ENCODE results near the gene PER3. TPM values are rescaled to one million over a fixed set of nuclear protein-coding genes. Genes with fewer than 3 reads are reported as not detected.

PER3 gene
- total RNA-seq, 1 donor from 2014 or later = 14.8 TPM

DNA sequence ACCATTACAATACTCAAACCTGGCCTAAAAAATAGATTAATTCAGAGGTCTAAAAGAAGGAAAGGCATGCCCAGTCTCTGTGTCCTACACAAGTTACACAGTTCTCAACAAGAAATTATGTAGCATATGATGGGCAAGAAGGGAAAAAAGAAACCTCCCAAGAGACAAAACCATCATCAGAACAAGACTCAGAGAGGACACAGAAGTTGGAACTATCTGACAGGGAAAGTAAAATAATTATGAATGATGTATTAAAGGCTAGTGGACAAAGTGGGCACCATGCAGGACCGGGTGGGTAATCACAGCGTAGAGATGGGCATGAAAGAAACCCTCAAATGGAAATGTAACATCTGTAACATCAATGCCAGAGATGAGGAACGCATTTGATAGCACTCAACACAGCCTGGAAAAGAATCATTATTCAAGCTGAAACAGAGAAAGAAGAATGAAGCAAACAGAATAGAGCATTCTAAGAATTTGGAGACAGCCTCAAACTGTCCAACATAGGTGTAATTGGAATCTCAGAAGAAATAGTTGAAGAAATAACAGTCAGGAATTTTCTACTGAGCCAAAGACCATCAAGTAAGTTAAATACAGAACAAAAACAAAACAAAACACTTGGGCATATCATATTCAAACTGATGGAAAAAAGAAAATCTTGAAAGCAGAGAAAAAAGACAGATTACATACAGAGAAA, 29.7 kb downstream of the PER3 start:
- DNase-seq = no peak
- intact Hi-C loops (cut with DNase I) = no loop called here
- no peak for ATAC-seq (ENCODE audit: poor library complexity)

DNA sequence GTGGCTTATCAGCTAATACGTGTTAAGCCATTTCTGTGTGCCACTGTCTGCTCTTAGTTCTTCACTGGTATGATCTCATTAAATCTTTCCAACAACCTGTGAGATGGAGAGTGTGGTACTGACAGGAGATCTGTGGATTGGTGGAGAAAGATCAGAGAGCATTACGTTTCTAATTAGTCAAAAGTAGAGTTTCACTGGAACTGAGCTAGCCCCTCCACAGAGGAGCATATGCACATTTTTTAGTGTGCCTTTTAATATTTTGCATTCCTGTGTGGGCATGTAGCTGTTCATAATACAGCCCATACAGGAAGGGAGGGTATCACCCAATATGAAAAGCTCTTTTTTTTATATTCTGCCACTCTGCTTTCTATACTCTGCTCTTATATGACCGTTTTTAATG, 37.2 kb downstream of the PER3 start:
- DNase-seq (no peak), ATAC-seq (ENCODE audit: poor library complexity) (no peak)
- intact Hi-C loops (cut with DNase I) = no loop called here

DNA sequence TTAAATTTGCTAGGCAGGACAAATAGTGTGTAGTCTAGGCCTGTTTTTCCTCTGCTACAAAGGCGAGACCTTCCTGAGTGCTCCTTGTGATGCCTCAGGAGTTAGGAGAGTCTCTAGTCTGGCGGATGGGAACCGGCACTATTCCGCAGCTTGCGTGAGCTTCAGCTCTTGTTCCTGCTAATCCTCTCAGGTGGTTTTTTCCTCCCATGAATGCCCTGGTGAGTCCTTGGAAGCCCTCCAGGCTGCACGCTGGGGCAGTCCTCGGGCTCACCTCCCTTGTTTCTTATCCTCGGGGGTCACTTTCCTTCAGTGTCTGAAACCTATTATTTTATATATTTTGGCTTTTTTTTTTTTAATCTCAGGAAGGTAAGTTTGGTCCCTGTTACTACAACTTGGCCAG, 40.6 kb downstream of the PER3 start:
- intact Hi-C loops (cut with DNase I) = no loop called here
- DNase-seq (no peak), ATAC-seq (ENCODE audit: poor library complexity) (no peak)

DNA sequence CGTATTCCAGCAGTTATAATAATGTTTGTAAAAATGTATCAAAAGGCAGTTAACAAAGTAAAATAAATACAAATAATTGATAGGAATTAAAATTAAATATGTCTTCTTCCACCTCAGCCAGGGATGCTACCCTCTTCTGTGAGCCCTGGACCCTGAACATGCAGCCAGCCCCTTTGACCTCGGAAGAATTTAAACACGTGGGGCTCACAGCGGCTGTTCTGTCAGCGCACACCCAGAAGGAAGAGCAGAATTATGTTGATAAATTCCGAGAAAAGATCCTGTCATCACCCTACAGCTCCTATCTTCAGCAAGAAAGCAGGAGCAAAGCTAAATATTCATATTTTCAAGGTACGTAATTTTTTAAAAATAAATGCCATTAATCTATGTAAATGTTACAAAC, 42.3 kb downstream of the PER3 start:
- DNase-seq = no peak
- intact Hi-C loops (cut with DNase I) = no loop called here

DNA sequence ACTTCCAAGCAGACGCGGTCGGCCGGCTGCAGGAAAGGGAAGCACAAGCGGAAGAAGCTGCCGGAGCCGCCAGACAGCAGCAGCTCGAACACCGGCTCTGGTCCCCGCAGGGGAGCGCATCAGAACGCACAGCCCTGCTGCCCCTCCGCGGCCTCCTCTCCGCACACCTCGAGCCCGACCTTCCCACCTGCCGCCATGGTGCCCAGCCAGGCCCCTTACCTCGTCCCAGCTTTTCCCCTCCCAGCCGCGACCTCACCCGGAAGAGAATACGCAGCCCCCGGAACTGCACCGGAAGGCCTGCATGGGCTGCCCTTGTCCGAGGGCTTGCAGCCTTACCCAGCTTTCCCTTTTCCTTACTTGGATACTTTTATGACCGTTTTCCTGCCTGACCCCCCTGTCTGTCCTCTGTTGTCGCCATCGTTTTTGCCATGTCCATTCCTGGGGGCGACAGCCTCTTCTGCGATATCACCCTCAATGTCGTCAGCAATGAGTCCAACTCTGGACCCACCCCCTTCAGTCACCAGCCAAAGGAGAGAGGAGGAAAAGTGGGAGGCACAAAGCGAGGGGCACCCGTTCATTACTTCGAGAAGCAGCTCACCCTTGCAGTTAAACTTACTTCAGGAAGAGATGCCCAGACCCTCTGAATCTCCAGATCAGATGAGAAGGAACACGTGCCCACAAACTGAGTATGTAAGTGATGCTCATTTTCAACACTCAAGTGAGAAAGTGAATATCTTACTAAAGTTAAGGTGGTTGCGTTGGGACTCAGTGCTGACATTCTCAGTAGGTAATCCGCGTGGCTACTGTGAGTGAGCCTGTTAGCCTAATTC, 43.2 kb downstream of the PER3 start:
- ATAC-seq (ENCODE audit: poor library complexity) (no peak), DNase-seq (no peak)
- intact Hi-C loops (cut with DNase I) = no loop called here

More for the DNA sequence above, 42.3 kb downstream of the PER3 start:
- ATAC-seq (ENCODE audit: poor library complexity) = no peak

DNA sequence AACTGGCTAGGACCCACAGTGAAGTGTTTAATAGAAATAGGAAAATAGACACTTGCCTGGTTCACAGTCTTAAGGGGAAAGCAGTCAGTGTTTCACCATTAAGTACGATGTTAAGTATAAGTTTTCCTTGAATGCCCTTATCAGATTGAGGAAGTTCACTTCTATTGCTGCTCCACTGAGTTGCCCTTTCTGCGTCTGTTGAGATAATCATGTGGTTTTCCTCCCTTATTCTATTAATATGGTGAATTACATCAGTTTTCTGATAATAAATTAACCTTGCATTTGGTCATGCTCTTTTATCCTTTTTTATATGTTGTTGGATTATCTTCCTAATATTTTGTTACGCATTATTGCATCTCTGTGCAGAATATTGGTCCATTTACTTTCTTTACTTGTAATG, 47.4 kb downstream of the PER3 start:
- ATAC-seq (ENCODE audit: poor library complexity) (no peak), DNase-seq (no peak)
- intact Hi-C loops (cut with DNase I) = no loop called here

DNA sequence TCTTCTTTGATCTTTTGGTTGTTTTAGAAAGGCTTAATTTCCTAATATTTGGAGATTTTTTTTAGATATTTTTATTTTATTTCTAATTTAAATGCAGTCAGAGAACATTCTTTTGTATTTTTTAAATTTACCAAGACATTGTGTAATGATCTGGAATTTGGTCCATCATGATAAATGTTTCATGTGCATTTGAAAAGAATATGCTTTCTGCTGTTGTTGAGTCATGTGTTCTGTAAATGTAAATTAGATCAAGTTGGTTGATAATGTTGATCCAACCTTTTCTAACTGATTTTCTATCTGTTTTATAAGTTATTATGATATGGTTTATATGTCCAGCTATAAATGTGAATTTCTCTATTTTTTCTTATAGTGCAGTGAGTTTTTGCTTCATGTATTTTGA, 48.9 kb downstream of the PER3 start:
- intact Hi-C loops (cut with DNase I) = no loop called here
- ATAC-seq (ENCODE audit: poor library complexity) (no peak), DNase-seq (no peak)

DNA sequence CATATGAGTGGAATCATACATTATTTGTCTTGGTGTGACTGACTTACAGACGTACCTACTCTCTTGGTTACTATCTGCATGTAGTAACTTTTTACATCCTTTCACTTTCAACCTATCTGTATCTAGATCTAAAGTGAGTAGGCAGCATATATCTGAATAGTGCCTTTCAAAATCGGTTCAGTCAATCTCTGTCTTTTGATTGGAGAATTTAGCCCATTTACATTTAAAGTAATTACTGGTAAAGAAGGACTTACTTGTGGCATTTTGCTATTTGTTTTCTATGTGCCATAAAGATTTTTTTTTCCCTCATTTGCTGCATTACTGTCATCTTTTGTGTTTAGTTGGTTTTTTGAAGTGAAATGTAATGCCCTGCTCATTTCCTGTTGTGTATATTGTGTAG, 54.6 kb downstream of the PER3 start:
- no peak for ATAC-seq (ENCODE audit: poor library complexity)
- no peak for DNase-seq
- intact Hi-C loops (cut with DNase I) = no loop called here

DNA sequence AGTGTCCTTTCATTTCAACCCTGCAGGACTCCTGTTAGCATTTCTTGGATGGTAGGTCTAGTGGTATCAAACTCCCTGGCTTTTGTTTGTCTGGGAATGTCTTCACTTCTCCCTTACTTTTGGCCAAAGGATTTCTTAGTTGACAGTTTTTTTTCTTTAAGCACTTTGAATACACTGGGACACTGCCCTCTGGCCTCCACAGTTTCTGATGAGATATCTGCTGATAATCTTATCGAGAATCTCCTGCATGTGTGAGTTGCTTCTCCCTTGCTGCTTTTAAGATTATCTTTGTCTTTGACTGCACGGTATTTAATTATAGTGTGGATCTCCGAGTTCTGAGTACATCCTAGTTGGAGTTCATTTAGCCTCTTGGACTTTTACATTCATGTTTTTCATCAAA, 55.4 kb downstream of the PER3 start:
- intact Hi-C loops (cut with DNase I) = no loop called here
- DNase-seq (no peak), ATAC-seq (ENCODE audit: poor library complexity) (no peak)

DNA sequence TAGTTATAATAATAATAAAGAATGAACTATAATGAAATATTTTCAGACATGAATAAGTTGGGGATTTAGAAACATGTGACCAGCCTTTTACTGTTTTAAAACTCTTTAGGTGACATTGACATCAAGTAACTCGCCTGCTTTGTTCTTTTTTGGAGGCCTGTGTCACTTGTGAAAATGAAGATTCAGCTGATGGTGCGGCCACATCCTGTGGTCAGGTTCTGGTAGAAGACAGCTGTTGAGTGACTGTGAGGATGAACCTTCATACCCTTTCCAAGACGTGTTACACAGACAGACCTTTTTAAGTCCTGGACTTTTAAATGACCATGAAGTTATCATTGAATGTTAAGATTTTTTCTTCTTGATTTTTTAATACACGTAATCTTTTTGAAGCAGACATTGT, 58.4 kb downstream of the PER3 start:
- no peak for ATAC-seq (ENCODE audit: poor library complexity)

DNA sequence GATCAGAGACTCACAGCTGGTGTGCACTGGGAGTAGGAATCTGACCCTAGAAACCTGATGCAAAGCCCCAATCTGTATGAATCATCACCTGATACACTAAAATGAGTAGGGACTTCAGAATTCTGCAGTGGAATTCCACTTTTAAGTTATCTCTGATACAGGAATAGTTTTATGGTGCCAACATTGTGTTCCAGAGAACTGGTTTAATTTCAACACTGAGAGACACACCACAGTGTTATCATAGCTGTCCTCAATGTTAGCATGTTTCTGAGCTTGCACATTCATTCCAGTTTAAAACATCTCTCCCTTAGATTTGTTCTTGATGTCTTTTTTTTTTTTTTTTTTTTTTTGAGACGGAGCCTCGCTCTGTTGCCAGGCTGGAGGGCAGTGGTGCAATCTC, 61.7 kb downstream of the PER3 start:
- ATAC-seq (ENCODE audit: poor library complexity) (no peak), DNase-seq (no peak)
- intact Hi-C loops (cut with DNase I) = no loop called here

More for the DNA sequence above, 58.4 kb downstream of the PER3 start:
- no peak for DNase-seq
- intact Hi-C loops (cut with DNase I) = no loop called here

DNA sequence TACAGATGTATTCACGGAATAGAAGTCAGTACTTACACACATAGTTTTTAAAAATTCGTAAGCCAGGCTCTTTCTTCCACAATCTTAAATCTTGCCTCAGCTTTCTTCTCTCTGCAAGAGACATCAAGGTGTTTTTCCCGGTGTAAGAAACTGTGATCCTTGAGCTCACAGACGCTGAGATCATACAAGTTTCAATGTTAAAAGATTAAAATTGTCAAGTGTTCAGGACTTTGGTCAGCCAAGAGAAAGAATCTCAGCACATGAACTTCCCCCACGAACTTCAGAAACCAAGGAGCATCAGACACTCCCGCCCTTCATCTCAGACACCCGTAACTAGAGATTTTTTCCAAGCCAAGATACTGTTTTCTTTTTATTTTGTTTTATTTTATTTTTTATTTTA, 62.6 kb downstream of the PER3 start:
- intact Hi-C loops (cut with DNase I) = no loop called here
- ATAC-seq (ENCODE audit: poor library complexity) (no peak), DNase-seq (no peak)

DNA sequence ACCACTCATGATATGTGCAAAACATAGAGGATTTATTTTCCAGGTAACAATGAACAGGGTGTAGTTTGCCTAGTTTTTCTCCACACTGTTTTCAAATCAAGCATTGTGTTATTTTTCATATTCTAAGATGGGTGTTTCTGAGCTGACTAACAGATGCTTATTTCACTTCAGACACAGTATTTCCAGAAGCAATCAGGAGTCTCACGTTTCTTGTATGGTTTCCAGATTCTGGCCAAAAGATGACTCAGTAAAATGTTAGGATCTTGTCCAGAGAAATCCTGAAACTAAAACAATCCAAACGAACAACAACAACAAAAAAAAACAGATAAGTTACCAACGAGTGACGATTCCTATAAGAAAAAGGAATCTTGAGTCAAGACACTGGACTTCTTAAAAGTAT, 63.5 kb downstream of the PER3 start:
- ATAC-seq (ENCODE audit: poor library complexity) = no peak

DNA sequence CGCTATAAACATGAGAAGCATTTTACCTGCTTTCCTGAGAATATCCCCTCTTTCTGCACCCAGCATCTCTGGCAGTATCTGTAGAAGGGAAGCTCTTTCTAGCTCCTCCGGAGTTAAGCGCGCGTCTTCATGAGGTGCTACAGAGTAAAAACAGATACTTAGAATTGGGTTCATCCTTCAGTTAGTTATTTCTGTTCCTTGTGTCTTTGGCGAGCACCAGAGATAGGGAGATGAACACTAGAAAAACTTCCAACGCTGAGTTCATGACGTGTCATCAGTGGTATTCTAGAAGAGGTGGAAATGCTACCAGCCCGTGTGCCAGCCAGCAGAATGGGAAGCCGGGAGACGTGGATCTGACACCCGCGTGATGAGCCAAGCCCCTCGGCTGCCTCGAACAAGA, 66.7 kb downstream of the PER3 start:
- ATAC-seq (ENCODE audit: poor library complexity) = no peak
- intact Hi-C loops (cut with DNase I) = no loop called here
- DNase-seq = no peak

More for the DNA sequence above, 63.5 kb downstream of the PER3 start:
- no peak for DNase-seq
- intact Hi-C loops (cut with DNase I) = no loop called here

DNA sequence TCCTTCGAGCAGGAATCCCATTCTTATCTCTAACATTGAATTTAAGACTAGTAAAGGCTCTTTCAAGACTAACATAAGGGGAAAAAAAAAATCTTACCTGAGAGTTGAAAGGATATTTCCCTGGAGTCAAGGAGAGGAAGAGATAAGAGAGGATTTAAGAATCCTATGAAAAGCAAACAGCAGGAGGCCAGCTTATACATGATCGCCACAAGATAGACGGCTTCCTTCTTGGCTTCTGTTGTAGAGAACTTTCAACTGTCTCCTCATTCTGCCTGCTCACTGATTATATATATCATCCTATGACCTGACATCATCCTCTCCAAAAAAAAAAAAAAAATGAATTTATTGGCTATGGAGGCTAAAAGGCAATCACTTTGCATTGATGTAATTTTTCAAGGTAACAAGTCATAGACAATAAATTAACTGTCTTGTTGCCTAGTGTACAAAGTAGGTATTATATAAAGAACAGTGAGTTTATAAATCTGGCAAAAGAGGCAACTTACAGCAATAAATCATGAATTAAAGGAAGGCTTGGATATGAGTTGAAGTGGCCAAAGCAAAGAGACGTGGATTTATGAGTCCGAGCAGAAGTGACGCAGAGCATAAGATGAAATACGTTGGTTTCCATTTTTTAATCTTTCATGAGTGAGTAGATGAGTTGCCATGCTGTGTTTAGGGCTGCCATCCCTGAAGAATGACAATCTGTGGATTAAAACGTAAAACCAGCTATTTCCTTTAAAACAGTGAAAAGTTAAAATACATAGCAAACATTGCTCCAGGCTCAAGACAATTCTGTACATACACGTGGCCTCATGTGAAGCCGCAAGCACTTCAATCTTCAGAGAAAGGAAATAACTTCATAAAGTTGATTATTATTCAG, 69.0 kb downstream of the PER3 start, which contains the start of gene UTS2:
UTS2 (minus strand) TSS at position 262 of the 880 bp plus-strand sequence; CDS start at position 200, 62 bp downstream.
- intact Hi-C loops (cut with DNase I) = no loop called here
- ATAC-seq (ENCODE audit: poor library complexity) (no peak), DNase-seq (no peak)

DNA sequence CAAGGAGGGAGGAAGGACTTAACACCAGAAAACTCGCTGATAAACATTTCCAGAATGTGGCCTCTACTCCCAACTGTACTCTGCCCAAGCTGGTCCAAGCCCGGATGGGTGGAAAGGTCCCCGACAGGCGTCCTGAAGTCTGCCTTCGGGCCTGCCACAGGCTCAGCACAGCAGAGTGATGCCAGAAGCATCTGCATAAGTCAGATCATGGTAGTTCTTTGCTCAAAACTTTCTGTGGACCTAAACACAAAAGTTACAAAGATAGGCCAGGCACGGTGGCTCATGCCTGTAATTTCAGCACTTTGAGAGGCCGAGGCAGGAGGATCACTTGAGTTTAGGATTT, 69.6 kb downstream of the PER3 start:
- no peak for ATAC-seq (ENCODE audit: poor library complexity)
- intact Hi-C loops (cut with DNase I) = no loop called here
- DNase-seq = no peak

DNA sequence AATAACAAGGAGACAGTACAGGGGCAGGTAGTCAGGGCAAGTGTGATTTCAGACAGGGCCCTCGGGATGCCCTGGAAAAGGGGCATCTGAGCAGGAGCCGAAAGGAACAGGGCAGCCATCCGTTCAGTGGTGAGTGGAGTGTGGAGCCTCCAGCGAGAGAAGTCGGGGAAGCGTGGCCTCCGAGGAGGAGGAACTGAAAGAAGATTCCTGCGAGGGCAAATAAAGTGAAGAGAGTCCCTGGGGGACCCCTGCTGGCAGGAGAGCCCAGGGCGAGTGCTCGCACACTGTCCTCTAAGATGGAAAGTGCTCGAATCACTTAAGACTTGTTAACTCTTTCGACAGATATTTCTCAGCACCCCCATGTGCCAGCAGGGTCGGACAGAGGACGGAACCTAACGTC, 72.3 kb downstream of the PER3 start:
- ATAC-seq (ENCODE audit: poor library complexity) (no peak), DNase-seq (no peak)
- intact Hi-C loops (cut with DNase I) = no loop called here

DNA sequence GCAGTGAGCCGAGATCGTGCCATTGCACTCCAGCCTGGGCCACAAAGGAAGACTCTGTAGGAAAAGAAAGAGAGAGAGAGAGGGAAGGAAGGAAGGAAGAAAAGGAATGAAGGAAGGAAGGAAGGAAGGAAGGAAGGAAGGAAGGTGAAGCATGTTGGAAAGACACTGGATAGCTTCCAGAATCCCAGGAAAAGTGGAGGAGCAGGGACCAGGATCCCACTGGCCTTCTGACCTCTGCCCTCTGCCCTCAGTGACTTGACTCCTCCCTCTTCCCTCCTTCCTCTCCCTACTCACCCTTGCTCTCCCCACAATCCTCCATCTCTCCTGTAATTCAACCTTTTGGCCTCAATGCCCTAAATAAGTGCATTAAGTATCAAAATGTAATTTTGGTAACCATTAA, 72.9 kb downstream of the PER3 start:
- DNase-seq (no peak), ATAC-seq (ENCODE audit: poor library complexity) (no peak)

DNA sequence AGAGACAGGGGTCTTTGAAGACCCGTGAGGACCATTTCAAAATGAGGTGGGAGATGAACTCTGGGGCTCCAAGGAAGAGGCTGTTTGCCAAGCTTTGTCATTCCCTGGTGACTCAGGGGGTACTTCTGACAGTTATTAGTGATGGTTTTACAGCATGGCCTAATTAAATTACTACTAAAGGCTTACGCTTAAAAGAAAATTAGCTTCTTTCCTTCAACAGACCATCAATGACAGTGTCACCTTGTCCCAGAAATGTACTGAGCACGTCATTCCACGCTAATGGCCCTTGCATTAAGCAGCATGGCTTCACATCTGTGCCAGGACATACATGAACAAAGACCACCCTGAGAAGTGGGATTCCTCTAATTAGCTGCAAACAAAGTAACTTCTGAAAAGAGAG, 73.9 kb downstream of the PER3 start:
- intact Hi-C loops (cut with DNase I) = no loop called here
- DNase-seq (no peak), ATAC-seq (ENCODE audit: poor library complexity) (no peak)

More for the DNA sequence above, 72.9 kb downstream of the PER3 start:
- intact Hi-C loops (cut with DNase I) = no loop called here

Data from Right ventricle myocardium superior (tissue), 1 donor.